HG03066 (cell line): Measurements from ENCODE around the gene TBC1D17.

Experiments
- ATAC-seq: cut with Tn5 transposase; IDR thresholded peaks from one replicate; pipeline ENCODE4 v1.9.1; 2021; ENCODE audit warnings: low read depth; ENCODE audit not compliant: unreplicated experiment

Gene TBC1D17

DNA sequence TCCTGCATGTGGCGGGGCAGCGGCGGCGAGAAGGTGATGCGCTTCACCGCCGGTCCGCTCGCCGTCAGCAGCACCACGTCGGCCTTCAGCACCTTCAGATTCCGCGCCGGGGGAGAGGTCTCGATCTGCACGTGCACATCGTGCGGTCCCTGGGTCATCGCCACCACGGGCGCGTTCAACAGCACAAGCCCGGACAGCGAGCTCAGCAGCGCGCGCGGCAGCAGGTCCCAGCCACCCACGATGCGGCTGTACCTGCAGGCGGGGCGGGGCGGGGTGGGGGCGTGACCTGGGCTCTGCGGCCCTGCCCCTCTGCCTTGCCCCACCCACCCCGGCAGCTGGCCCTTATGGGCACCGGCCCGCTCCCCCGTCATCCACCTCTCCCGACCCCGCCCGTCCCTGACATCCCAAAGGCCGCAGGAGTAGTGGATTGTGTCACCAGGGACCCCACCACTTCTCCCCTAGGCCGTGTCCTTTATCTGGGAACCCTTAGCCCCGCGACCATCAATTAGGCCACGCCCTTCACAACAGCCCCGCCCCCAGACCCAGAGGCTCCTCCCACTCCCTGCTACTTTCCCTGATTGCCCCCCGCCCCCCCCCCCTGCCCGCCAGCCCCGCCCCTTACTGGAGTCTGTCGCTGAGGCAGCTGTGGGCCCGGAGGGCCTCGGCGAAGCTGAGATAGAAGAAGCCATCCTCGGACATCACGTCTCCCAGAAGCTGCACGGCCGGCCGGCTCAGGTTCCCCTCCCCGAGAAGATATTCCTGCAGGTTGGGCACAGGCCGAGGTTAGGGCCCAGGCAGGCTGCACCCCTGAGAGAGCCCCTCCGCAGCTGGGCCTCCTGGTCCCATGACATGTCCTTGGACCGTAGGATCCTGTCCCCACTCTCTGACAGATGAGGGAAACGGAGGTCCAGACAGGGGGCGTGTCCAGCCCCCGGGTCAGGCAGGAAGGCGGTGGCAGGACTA lies 13.1 kb downstream of the TBC1D17 start:
- ATAC-seq, result no peak

DNA sequence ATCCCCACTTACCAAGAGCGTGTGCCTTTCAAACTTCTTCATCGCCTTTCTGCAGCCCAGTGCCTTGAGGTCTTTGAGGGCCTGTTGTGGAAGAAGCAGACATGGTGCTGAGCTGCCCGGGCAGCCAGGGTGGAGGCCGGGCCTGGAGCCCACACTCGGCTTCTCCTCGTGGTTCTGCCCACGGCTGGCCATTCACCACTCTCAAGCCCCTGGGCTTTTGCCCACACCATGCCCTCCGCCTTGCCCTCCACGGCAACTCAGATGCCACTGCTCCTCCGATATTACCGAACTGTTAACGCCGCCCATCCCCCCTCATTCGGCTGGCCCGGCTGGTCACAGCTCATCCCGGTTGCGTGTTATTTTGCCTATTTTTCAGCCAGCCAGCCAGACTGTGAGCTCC lies 13.9 kb downstream of the TBC1D17 start:
- ATAC-seq, result no peak

GRCh38 chr19:49892716-49893115 lies 15.2 kb downstream of the TBC1D17 start:
- no peak for ATAC-seq

DNA sequence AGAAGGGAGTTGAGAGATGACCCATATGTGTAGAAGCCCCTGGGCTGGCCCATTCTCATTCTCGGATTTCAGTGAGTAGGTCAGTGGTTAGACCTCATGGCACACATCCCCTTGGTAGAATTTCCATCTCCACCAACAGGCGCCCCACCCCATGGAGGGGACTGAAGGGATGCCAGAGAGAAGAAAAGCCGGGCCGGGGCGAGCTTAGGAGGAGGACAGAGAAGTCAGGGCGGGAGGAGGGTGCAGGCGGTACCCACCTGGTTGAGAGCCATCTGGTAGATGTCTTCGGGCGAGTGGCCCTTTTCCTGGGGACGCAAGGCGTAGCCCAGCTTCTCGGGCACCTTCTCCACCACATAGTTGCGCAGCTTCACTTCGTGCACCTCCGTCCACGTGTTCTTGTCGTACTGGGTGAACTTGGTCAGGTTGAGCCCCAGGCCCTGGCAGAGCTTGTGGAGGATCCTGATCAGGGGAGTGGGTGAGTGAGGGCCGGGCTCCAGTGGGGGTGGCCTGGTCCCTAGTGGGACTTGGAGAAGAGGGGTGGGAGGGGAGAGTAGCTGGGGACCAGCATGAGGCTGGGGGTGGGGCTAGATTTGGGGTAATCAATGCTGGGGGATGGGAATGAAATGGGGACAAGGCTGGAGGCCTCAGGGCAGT lies 16.6 kb downstream of the TBC1D17 start:
- no peak for ATAC-seq

DNA sequence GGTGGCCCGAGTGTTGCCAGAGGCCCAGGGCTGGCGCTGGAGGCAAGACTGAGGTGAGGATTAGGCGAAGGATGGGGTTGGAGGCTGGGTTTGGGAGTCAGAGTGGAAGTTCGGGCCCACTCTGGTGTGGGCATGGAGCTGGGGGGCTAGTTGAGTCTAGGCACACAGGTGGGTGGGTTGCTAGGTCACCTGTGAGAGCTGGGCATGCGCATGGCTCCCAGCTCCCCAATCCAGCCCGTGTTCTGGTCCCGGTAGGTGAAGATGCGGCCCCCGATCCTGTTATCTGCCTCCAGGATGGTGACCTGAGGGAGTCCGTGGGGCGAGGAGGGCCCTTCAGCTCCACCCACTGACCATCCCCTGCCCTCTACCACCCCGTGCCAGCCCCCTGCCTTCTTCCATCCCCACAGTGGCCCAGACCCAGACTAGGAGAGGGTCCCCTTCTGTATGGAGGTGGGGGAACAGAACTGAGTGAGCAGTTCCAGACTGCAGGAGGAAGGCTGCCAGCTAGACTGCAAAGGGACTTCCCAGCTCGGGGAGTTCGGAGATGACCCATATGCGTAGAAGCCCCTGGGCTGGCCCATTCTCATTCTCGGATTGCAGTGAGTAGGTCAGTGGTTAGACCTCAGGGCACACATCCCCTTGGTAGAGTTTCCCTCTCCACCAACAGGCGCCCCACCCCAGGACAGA lies 17.5 kb downstream of the TBC1D17 start:
- ATAC-seq, result no peak

GRCh38 chr19:49895566-49896297 lies 18.2 kb downstream of the TBC1D17 start:
- ATAC-seq, result no peak

- ATAC-seq, result peak; percentile 51
These were observed 19.5 kb downstream of the TBC1D17 start, which contains the start of gene IL4I1 for GRCh38 chr19:49896863-49897621. Gene IL4I1 (minus strand): TSS chr19:49896887. CDS start chr19:49896160, 727 bp downstream.

- no peak for ATAC-seq
These were observed 26.6 kb downstream of the TBC1D17 start for GRCh38 chr19:49904136-49904535.

DNA sequence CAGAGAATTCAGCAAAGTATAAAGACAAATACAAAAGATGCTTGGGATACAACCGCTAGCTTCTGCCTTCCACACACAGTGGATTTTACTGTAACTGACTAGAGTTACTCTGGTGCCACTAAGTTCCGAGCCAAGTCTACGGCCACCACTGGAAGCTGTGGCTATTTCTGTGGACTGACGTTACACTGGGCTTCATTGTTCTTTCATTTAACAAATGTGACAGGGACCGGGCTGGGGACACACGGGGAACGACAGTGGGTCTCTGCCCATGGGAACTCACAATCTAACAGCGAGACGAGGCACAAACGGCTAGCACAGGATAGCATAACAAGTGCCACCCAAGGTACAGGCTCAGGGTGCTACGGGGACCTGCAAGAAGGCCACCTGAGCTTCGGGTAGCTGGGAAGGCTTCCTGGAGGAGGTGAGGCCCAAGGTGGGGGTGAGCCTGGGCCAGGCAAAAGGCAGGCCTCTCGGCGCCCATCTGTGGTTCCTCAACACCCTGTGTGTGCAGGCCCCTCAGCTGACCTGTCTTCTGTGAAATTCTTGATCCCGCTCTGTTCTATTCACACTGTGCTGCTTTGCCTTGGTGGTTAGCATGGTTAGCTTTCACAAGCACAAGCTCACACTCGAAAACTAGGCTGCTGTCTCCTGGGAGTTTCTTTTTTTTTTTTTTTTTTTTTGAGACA lies 29.5 kb downstream of the TBC1D17 start:
- no peak for ATAC-seq

DNA sequence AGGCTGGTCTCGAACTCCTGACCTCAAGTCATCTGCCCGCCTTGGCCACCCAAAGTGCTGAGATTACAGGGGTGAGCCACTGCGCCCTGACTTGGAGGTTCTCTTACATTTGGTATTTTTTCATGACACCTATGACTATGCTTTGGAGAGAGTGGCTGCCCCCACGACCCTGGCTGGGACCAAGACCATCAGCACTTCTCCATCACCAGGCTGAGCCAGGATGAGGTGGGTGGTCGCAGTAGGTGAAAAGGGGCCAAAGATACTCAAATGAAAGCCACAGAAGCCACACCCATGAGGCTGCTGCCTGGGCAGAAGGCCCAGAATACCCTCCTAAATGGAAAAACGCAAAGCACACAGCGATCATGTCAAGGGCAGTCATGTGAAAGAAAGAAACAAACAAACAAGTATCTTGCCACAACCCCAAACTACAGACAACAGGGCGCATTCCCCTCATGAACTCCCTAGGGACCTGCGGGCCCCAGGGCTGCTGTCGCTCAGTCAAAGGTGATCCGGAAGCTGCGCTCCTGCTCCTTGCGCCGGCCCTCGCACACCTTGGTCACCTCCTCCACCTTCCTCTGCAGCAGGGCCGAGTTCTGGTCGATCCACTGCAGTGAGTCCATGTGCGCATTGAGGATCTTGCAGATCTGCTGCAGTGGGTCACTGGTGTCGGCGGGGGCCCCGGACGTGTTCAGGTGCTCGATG lies 30.4 kb downstream of the TBC1D17 start:
- no peak for ATAC-seq

GRCh38 chr19:49908480-49909420 lies 31.2 kb downstream of the TBC1D17 start:
- no peak for ATAC-seq

- no peak for ATAC-seq
These were observed 32.7 kb downstream of the TBC1D17 start for GRCh38 chr19:49910179-49910578.

- no peak for ATAC-seq
These were observed 34.1 kb downstream of the TBC1D17 start for GRCh38 chr19:49911381-49912145.

DNA sequence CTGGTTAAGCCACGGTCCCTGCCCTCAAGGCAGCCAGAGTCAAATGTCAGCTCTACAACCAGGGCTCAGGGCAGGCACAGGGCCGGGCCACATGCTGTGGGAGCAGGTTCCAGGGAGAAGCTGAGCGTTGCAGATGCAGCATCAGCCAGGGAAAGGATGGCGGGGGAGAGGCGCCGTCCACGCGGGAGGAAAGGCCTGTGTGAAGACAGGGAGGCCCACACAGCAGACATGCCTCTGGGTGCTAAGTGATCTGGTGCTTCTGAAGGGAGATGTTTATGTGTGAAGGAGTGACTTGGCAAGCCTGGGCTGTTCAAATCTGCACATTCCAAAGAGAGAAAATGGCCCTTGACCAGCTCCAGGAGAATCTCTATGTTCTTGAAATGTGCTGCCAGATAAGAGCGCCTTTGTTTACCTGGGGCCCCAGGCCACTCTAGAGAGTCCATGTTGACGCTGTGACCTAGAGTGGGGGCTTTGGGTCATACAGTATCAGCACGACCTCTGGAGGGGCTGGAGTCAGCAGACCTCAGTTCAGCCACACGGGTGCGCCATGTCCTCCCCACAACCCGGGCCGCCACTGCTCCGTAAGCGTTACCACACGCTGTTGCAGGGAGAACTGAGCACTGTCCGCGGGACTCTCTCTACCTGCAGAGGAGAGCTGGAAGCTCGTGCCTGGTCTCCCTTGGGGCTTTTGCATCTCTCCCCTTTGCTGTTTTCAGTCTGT lies 35.6 kb downstream of the TBC1D17 start:
- ATAC-seq, result no peak

GRCh38 chr19:49913720-49914119 lies 36.2 kb downstream of the TBC1D17 start:
- ATAC-seq, result no peak

DNA sequence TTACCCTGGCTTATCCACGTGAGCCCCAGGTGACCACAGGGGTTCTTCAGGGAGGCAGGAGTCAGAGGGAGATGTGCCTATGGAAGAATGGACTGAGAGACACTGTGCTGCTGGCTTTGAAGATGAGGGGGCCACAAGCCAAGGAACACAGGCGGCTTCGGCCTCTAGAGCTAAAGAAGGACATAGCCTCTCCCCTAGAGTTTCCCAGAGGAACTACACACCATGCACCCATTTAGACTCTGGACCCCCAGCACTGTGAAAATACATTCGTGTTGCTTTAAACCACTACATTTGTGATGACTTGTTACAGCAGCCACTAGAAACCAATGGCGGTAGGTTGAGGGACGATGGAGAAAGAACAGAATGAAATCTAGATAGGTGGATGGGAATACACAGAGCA lies 37.8 kb downstream of the TBC1D17 start:
- no peak for ATAC-seq
